Measurements from ENCODE around the gene KRTAP1-3. TPM values are rescaled to one million over a fixed set of nuclear protein-coding genes. Genes with fewer than 3 reads are reported as not detected.

Gene KRTAP1-3
- total and polyA plus RNA-seq, 10 donors, result not detected

DNA sequence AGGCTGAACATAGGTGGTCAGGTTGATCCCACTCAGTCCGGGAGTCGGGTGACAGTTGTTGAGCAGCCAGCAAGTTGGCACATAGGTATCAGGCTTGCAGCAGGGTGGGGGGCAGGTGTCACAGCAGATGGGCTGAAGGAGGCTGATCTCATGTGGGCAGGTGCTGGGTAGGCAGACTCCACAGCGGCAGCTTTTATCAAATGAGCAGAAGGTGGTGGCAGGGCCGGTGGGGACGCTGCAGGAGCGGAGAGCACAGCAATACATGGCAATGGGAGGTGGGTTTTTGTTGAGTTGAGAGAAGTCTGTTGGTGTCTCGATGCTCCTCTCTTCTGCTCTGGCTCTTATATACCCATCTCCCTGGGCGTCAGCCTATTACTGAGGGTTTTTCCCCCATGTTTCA, 25.9 kb downstream of the KRTAP1-3 start, which contains the start of gene KRTAP3-1:
Gene KRTAP3-1, minus strand, starts transcription at position 318 of the 400 bp plus-strand sequence. Its CDS starts 54 bp downstream, at position 264.
- TF ChIP-seq POLR2AphosphoS5 (IDR thresholded peaks at IDR 0.05) (no peak), POLR2A (IDR thresholded peaks at IDR 0.05) (no peak)
- TF ChIP-seq, protein P1, sequence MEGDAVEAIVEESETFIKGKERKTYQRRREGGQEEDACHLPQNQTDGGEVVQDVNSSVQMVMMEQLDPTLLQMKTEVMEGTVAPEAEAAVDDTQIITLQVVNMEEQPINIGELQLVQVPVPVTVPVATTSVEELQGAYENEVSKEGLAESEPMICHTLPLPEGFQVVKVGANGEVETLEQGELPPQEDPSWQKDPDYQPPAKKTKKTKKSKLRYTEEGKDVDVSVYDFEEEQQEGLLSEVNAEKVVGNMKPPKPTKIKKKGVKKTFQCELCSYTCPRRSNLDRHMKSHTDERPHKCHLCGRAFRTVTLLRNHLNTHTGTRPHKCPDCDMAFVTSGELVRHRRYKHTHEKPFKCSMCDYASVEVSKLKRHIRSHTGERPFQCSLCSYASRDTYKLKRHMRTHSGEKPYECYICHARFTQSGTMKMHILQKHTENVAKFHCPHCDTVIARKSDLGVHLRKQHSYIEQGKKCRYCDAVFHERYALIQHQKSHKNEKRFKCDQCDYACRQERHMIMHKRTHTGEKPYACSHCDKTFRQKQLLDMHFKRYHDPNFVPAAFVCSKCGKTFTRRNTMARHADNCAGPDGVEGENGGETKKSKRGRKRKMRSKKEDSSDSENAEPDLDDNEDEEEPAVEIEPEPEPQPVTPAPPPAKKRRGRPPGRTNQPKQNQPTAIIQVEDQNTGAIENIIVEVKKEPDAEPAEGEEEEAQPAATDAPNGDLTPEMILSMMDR (IDR thresholded peaks at IDR 0.05 in 8 of 11, conservative IDR thresholded peaks at IDR 0.05 in 3 of 11), result no peak
- intact Hi-C loops (cut with DNase I; ENCODE audit: low total_unique reads), result no loop called here
- no peaks in the 10 kb centered on the region for H3K9me3 ChIP-seq
- H3K4me1 ChIP-seq, result no peaks in the 10 kb centered on the region
- peaks cover 0 to 3% (median 0%) of the 10 kb centered on the region in 7 donors for H3K27me3 ChIP-seq (replicated peaks in 1 of 7)
- H3K4me3 ChIP-seq, result no peak within 1 kb of the TSS
- H3K36me3 ChIP-seq, result no peaks in the 10 kb centered on the region
- no peak for DNase-seq
- H3K27ac ChIP-seq, result no peak within 1 kb of the TSS
- 86 to 95% (median 94%) methylated on average over 8 of the region's 8 CpGs for WGBS, 5 donors

DNA sequence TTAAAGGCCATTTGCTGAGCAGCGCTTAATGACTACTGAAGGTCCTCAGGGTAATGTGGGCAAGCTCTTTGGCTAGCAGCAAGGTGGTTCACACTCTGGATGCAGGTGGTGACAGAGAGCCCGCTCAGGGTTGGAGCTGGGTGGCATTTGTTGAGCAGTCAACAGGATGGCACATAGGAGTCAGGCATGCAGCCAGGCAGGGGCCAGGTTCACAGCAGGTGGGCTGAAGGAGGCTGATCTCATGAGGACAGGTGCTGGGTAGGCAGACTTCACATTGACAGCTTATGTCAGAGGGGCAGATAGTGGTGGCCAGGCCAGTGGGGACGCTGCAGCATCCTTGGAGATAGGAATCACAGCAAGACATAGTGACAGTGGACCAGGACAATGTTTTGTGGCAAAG, 30.3 kb downstream of the KRTAP1-3 start:
- TF ChIP-seq, protein P1 (IDR thresholded peaks at IDR 0.05 in 8 of 11, conservative IDR thresholded peaks at IDR 0.05 in 3 of 11), result no peak
- intact Hi-C loops (cut with DNase I; ENCODE audit: low total_unique reads), result no loop called here
- Histone ChIP-seq H3K4me3 (no peak overlapping the region), H3K9me3 (no peaks in the 10 kb centered on the region), H3K36me3 (no peaks in the 10 kb centered on the region), H3K27me3 (replicated peaks in 1 of 7) (peaks cover 0 to 6% (median 0%) of the 10 kb centered on the region in 7 donors), H3K27ac (no peak overlapping the region), H3K4me1 (no peaks in the 10 kb centered on the region)
- WGBS, 5 donors, result 78 to 93% (median 85%) methylated on average over 3 of the region's 3 CpGs
- DNase-seq, result no peak

DNA sequence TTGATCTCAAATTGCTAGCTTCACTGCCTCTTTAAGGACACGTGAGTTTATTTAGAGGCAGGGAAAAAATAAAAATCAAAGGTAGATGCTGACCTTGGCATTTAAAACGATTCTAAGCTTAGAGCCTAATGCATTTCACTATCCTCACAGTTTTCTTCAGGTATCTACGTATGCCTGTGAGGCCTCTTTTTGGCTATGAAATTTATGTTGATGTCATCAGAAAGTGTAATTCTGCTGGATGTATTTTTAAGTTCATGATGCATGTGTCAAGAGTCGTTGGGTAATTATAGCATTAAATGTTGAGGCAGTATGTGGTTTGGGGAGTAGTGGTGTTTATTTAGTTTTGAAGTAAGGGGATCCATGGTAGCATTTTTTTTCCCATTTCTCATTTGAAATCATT, 30.7 kb downstream of the KRTAP1-3 start:
- TF ChIP-seq POLR2A (IDR thresholded peaks at IDR 0.05) (no peak), POLR2AphosphoS5 (IDR thresholded peaks at IDR 0.05) (no peak)
- TF ChIP-seq, protein P1 (IDR thresholded peaks at IDR 0.05 in 8 of 11, conservative IDR thresholded peaks at IDR 0.05 in 3 of 11), result no peak
- no peaks in the 10 kb centered on the region for H3K36me3 ChIP-seq
- 62 to 80% (median 69%) methylated on average over 4 of the region's 4 CpGs for WGBS, 5 donors
- H3K9me3 ChIP-seq, result no peaks in the 10 kb centered on the region
- H3K27me3 ChIP-seq (replicated peaks in 1 of 7), result peaks cover 0 to 6% (median 0%) of the 10 kb centered on the region in 7 donors
- no peak for DNase-seq
- H3K4me1 ChIP-seq, result no peaks in the 10 kb centered on the region
- H3K27ac ChIP-seq, result no peak overlapping the region
- intact Hi-C loops (cut with DNase I; ENCODE audit: low total_unique reads), result no loop called here
- no peak overlapping the region for H3K4me3 ChIP-seq

DNA sequence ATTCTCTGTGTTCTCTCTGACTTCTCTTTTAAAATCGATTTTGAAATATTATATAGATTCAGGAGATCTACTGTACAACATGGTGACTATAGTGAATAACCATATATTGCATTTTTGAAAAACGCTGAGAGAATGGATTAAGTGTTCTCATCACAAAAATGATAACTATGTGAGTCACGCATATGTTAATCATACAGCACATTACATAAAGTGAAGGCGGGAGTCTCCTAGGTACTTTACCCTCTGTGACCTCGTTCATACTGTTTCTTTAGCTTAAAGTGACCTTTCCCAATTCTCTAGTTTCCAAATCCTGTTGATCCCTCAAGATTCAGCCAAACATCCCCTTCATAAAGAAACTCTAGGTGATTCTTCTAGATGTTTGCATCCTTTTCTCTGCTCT, 31.9 kb downstream of the KRTAP1-3 start:
- no peak overlapping the region for H3K4me3 ChIP-seq
- H3K36me3 ChIP-seq, result no peaks in the 10 kb centered on the region
- no peak overlapping the region for H3K27ac ChIP-seq
- H3K4me1 ChIP-seq, result no peaks in the 10 kb centered on the region
- no peaks in the 10 kb centered on the region for H3K9me3 ChIP-seq
- WGBS, 5 donors, result 57 to 80% (median 69%) methylated on average over 5 of the region's 5 CpGs
- intact Hi-C loops (cut with DNase I; ENCODE audit: low total_unique reads), result no loop called here
- TF ChIP-seq, protein P1 (IDR thresholded peaks at IDR 0.05 in 8 of 11, conservative IDR thresholded peaks at IDR 0.05 in 3 of 11), result no peak
- peaks cover 0 to 12% (median 0%) of the 10 kb centered on the region in 7 donors for H3K27me3 ChIP-seq (replicated peaks in 1 of 7)
- no peak for DNase-seq
